ENCODE results near the gene TLE2.

TLE2 gene

DNA sequence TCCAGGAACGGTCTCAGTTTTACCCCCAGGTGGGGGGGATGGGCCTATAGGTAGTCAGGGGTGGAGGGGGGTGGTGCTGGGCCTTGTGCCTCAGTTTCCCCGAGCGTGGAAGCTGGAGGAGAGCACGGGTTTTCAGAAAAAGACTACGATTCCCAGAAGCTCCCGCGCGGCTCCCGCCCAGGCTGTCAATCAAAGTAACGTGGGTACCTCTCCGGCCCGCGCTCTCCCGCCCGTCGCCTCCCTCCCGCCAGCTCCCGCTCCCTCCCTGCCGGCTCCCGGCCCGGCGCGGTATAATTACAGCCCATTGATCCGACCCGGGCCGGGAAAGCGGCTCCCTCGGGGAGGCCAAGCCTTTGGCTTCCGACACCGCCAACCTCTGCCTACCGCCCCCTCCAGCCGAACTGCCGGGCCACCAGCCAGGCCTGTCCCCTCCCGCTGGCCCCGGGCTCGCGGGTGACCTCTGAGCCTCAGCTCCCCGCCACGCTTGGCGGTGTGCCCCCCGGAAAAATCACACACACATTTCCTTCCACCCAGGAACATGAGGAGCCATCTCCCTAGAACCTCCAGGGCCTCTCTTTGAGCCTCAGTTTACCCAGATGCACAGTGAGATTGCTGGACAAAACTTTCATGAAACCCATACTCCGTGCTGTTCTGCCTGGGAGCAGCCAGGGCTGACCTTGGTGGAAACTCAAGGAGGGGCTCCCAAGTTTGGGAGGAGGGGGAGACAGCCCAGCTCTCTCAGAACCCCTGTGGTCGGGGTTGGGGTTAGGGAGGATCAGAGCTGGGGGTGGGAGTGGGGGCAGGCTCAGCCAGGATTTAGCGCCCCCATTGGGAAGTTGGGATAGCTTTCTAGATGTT lies 7.3 kb upstream of the TLE2 start:
- DNase-seq = peak; percentile 54 to 71

DNA sequence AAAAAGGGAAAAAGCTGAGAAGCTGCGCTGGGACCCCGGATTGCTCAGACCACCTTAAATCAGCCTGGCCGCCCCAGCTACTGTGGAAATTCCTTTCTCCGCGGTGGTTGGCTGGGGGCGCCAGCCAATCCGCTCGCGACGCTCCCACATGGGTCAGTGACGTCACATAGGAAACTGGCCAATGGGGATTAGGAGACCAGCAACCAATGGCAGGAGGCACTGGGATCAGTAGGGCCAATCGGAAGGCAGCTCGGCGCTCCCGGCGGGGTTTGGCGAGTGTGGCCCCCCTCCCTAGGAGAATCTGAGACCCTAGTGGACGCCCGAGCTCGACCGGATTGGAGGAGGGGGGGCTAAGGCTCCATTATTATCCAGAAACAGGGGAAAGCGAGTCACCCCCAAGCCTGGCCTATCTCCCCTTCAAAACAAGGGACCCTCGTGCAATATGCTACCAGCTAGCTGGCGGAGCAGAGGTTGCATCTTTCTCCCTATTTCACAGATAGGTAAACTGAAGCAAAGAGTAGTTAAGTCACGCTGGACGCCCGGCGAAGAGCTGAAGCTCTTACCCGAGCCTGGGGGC lies 6.5 kb upstream of the TLE2 start:
- peak; percentile 80 to 94 for DNase-seq

DNA sequence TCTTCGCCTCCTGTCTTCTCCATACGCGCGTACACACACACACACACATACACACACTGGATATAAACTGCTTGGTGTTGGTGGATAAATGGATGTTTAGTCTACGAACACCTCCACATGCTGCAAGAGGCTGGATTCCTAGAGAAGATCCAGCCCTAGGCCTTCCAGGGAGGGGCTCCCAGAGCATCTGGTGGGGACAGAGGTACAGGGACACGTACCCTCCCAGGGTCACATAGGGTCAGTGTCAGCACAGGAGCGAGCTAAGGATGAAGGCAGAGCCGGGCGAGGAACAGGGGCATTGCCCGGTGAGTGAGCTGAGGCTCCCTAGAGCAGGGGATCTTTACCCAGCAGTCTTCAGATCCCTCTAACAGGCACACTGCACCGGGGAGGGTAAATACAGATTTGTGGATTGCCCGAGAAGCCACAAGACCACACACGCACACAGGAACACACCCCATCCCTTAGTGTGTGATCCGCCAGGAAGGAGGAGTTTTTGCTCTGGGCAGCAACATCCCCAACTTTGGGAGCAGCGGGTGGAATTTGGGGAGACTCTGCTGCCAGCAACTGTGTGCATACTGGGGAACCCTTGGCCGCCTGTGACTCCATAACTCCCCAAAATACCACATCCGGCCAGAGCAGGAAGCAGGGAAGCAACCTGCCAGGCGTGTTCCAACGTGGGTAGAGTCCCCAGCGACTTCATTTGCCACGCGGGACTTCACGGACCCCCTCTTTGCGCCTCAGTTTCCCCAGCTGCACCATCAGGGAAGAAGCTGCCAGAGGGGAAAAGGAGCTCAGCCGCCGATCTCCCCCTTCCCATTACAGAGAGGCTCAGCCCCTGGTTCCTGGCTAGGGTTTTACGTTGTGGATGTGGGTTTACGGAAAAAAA lies 5.8 kb upstream of the TLE2 start:
- peak in 1 of 2 donors; percentile 37 for DNase-seq

DNA sequence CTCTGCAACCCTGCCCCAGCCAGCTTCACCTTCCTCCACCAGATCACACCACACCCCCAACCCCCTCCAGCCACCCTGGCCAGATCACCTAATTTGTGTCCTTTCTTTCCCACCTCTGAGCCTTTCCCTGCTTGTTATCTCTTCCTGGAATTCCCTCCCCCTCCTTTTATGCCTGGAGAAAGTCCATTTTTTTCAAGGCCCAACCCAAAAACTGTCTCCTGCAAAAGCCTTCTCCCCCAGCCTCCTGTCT lies 5.3 kb upstream of the TLE2 start:
- DNase-seq = no peak

DNA sequence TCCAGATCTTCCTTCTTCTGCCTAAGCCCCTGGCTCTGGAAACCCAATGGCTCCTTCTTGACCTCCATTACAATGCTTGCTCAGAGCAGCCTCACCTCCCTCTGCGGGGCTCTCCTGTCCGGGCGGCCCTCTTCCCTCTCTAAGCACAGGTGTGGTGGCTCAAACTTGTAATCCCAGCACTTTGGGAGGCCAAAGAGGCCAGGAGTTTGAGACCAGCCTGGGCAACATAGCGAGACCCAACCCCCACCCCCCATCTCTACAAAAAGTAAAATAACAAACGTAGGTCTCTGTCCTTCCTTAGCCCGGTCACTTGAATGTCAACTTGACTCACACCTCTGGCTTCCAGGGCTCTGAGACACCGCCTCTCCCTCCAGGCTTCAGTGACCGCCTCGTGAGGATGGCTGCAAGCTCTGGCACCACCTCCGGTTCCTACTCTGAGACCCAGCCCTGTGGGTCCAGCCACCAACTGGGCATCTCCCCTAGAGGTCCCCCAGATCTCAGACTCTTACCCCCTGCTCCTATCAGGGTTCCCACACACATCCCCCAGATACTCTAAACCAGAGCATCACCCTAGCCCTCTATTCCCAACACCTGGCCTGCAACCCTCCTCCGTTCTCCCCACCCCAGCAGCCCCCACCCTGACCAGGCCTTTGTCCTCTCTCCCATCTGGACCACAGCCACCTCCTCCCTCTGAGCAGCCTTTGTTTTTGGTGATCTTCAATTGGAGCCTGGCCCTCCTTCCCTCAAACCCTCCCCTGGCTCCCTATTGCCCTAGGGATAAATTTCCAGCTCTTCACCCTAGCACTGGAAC lies 4.7 kb upstream of the TLE2 start:
- no peak for DNase-seq

DNA sequence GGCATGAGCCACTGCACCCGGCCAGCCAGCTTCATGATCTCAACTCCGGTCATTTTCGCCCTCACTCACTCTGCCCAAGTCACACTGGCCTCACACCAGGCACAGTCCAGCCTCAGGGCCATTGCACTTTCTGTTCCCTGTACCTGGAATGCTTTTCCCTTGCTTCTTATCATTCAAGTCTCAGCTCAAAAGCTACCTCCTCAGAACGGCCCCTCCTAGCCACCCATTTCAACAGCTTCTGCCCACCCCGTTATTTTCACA lies 2.5 kb upstream of the TLE2 start:
- no peak for DNase-seq

DNA sequence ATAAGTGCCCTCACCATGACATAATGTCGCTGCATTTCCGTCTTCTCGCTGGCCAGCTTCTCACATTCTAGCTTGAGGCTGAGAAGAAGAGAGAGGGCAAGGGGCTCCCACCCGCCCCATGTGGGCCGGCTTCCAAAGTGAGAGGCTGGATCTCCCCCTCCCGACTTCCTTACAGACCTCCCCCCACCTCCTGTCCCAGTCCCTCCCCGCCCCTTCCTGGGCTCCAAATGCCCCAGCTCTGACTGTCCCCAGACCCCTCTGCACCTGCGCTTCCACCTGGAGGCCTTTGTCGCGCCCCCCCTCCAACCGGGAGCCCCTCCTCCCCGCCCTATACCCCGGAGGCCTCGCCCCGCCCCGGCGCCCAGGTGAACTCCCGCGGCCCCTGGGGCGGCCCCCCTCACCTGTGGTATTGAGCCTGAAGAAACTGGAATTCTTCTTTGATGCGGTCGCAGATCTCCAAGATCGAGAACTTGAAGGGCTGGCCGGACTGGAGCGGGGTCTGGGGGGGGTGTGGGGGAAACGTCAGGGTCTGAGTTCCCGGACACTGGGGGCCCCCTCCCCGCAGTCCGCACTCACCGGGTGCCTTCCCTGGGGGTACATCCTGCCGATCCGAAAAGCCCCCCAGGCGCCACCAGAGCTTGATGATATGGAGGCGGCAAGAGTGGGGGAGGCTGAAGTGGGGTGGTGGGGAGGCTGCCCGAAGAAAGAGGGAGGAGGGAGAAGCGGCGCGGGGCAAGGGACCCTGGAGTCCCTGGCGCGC lies 595 bp downstream of the TLE2 start:
- no peak for DNase-seq

DNA sequence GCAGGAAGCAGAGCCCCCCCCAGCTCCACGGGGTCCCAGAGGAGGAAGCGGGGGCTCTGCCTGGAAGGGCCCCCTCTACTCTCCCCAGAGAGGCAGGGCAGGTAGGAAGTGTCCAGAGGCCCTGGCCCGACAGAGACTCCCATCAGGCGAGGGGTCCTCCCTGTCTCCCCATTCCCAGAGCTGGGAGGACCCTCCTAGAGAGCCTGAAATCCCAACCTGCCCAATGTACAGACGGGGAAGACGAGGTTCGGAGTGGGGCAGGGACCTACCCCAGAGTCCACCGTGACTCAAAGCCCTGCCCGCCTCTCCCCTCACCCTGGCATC lies 1.1 kb downstream of the TLE2 start:
- no peak for DNase-seq

DNA sequence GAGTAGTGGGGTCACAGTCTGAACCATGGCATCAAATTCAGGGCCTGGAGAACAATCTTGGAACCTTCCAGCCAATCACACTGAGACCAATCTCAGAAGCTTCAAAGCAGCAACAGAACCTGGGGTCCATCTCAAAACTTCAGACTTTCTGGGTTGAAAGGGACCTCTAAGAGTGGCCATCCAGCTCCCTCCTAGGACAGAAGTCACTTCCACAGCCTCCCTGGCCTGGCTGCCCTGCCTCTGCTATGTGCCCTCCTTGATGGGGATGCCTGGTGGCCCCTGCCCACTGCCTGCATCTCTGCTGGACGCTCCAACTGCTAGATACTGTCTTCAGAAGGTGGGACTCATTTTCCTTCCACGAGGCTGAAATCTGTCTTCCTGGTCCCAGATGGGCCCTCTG lies 1.8 kb downstream of the TLE2 start:
- DNase-seq = no peak

DNA sequence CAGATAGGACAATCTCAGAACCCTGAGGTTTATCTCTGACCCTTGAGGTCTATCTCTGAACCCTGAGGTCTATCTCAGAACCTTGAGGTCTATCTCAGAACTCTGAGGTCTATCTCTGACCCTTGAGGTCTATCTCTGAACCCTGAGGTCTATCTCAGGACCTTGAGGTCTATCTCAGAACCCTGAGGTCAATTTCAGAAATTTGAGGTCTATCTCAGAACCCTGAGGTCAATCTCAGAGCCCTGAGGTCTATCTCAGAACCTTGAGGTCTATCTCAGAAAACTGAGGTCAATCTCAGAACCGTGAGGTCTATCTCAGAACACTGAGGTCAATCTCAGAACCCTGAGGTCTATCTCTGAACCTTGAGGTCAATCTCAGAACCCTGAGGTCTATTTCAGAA lies 2.3 kb downstream of the TLE2 start:
- DNase-seq = no peak

DNA sequence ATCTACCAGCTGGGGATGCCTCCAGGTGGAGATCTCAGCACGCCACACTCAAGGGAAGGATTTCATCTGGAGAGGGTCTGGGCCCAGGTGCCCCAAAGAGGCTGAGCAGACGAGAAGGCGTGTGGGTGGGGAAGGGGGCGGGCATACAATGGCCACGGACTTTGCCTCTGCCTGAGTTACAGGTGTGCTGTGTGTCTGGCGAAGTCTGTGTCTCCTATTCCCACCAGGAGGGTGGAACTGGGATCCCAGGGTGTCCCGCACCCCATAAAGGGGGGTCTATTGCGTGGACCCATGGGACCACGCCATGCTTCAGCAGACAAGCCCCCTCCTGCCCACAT lies 3.6 kb downstream of the TLE2 start:
- no peak for DNase-seq

DNA sequence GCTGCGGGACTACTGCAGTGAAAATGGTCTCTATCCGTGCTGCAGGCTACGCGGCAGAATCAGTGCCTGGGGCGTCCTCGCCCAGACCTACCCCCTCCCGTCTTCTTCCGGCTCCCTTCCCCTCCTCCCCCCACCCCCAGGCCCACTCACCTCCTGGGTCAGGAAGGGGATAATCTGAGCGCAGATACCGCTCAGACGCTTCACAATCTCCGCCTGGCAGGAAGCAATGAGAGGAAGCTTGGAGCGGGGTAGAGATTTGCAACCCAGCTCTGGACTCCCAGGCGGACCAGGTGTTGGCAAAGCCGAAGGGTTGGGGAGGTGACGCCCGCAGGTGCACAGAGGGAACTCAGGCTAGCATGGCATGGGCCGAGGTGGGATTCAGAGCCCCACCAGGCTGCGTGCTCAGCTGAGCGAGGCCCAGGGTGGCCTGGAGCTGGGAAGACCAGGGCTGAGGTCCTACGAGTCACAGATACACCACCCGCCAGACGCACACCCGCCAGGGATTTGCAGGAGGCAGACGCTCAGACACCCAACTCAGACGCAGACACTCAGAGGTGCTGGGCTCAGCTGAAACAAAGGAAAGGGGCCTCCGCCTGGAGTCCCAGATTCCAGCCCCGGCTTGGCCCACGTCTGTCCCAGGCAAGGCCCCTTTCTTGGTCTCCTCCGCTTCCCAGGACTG lies 4.1 kb downstream of the TLE2 start:
- DNase-seq = no peak

DNA sequence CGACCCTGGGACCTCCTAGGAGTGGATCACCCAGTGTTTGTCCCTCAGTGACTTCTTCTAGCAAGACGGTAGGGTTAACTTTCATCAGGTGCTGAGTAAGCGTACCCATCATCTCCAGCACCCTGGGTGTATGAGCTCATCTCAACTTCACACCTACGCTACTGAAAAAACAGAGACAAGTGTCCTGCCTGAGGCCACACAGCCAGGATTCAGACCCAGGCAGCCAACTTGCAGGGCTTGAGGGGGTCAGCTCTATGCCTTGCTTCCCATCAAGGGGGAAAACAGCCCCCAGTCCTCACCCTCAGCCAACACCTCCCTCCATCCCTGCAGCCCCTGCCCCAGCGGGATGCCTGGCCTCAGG lies 4.6 kb downstream of the TLE2 start:
- DNase-seq = no peak

DNA sequence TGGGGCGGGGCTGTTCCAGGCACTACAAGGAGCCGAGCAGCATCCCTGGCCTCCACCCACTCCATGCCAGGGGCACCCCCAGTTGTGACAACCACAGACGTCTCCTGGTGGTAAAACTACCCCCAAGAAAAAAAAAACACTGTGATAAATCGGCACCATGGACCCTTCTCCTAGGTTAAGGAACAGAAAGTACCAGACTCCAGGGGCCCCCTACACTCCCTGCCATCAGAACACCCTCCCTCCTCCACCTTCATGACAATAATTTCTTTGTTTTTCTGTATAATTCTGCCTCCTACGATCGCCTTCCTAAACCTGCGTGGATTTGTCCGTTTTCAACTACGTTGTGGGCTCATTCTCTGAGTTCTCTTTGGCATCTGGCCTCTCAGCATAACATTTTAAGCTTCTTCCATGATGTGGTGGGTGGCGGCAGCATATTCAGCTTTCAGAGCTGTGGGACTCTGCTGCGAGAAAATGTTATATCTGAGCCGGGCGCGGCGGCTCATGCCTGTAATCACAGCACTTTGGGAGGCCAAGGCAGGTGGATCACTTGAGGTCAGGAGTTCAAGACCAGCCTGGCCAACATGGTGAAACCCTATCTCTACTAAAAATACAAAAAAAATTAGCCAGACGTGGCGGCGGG lies 8.6 kb downstream of the TLE2 start:
- no peak for DNase-seq

DNA sequence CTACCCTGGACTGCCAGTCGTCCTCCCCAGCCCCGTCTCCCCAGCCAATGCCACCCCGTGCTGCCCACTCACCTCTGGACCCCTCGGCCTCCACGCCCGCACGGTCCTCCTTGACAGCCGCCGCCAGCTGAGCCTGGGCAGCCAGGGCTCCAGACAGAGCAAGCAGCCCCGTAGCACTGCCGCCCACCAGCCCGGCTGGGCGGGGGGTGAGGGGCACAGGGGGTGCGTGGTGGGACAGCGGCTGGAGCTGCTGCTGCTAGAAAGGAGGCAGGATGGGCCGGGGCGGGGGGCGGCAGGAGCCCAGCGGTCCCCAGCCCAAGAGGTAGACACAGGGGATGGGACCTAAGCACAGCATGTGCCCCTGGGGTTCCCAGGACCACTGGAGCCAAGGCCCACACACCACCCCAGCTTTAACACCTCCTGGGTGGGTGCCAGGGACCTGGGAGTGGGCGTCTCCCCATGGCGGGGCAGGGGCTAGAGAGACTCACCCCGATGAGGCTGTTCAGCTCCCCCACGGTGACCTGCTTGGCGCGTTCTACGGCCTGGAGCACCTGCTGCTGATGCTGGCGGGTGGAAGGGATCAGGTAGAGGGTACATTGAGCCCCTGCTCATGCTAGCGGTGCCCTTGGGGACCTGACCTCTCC lies 9.7 kb downstream of the TLE2 start:
- no peak for DNase-seq

DNA sequence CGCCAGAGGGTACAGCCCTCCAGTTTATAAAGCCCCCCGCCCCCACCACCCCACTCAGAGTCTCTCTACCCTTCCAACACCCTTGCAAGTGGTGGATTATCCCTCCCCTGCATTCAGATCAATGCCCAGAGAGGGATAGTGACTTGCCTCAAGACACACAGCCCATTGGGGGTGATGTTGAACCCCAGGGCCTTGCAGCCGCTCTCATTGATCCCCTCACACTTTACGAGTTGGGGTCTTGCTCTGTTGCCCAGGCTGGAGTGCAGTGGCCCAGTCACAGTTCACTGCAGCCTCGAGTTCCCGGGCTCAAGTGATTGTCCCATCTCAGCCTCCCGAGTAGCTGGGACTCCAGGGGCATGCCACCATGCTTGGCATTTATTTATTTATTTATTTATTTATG lies 11.2 kb downstream of the TLE2 start:
- no peak for DNase-seq

DNA sequence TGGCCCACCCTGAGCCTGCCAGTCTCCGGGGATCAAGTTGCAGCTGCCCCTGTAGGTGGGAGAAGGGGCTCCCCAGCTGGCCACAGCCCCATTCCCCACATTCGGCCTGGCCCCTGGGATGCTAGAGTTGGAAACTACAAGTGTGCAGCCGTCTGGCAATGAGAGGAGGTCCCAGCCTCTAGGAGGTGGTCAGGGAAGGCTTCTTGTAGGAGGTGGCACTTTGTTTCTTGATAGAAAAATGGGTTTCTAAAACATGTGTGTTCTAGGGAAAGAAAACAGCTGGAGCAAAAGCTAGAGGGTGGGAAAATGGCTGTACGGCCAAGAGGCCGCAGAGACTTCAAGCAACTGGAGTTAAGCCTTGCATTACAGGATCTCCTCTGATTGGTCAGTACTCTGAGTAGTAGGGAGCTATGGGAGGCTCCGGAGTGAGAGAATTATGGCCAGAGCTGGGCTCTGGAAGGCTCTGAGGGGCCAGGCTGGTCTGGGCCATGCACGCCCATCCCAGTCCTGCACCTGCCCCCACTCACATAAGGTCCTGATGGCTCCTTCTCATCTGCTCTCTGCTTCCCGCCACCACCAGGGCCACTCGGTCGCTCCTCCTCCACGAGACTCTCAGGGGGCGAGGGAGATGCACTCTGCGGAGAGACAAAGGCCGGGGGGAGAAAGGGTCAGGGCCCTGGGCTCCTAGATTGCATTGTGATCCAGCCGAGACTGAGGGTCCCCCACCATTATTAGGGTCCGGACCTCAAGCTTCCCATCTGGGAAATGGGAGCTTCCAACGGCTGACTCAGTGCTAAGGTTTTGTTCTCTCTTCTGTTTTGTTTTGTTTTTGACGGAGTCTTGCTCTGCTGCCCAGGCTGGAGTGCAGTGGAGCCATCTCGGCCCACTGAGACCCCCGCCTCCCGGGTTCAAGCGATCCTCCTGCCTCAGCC lies 13.7 kb downstream of the TLE2 start:
- DNase-seq = no peak

DNA sequence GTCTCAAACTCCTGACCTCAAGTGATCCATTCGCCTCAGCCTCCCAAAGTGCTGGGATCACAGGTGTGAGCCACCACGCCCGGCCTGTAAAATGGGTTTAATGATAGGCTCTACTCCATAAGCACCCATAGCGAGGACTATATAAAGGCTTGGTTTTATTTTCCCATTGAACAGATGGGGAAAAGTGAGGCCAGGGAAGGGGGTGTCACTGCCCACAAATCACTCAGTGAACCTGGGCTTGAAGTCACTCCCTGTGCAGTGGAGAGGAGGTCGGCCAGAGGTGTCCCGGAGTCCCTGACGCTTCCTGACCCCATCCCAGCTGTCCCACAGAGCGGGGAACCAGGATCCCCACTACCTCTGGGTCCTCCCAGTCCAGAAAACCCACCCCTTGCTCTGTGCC lies 14.9 kb downstream of the TLE2 start:
- DNase-seq = no peak

DNA sequence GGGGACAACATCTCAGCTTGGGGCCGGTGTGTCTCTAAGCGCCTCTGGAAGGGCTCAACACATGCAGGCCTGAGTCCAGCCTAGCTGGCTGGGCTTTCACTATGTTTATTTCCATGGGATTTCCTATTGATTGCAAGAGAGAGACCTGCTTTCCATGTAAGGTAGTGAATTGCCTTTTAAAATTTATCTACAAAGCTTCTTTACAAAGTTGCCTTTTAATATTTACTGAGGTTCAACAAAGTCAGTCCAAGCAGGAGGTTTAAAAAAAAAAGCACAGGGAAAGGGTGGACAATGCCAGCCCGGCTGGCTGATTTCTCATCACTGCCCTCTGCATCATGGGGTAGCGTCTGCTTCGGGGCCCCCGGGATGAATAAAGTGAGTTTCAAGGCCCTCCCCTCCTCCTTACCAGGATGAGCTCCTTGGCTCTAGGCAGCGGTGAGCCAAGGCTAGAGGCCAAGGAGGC lies 15.8 kb downstream of the TLE2 start:
- DNase-seq = no peak

DNA sequence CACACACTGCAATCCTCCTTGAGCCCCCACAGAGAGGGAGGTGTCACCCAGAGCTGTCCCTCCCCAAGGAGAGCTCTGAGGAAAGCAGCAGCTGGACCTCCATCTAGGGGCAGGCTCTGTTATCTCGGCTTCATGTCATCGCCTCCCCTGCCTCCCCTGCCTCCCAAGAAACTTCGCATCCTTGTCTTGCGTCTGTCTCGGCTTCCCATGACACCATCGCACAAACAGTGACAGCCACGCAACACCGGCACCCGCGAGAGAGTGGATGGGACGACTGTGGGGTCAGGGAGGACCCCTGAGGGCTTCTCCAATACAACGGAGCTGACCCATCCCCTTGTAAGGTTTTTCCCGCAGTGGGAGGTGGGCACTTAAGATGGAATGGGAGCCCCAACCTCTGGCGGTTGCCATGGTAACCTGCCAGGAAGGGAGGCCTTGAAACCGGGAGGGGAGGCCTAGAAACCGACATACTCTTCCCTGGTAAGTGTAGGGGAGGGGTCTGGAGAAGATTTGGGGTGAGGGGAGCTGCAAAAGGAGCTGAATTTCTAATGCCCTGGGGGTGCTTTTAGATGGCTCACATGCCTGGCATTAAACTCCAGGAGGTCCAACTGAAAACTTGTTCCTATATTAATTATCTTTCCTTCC lies 16.3 kb downstream of the TLE2 start:
- DNase-seq = no peak

All from bone marrow (tissue), 2 donors.